ENCODE measurements around the gene PROZ. TPM values are rescaled to one million over a fixed set of nuclear protein-coding genes. Genes with fewer than 3 reads are reported as not detected.

Gene PROZ
- total and polyA plus RNA-seq, 10 donors, result 0.11 TPM; not detected in 9

- intact Hi-C loops (cut with DNase I; ENCODE audit: low total_unique reads), result no loop called here
- Histone ChIP-seq H3K27ac (no peak overlapping the region), H3K4me1 (peaks cover 0 to 61% (median 30%) of the 10 kb centered on the region in 6 donors), H3K9me3 (no peaks in the 10 kb centered on the region), H3K36me3 (peaks cover 5 to 100% (median 68%) of the 10 kb centered on the region in 6 donors), H3K4me3 (no peak overlapping the region), H3K27me3 (replicated peaks in 1 of 7) (no peaks in the 10 kb centered on the region)
- WGBS, 5 donors, result 82 to 95% (median 85%) methylated on average over 4 of the region's 4 CpGs
- TF ChIP-seq CTCF (IDR thresholded peaks at IDR 0.05 in 8 of 11, conservative IDR thresholded peaks at IDR 0.05 in 3 of 11), result no peak
- TF ChIP-seq POLR2AphosphoS5 (IDR thresholded peaks at IDR 0.05), result no peak
- TF ChIP-seq POLR2A (IDR thresholded peaks at IDR 0.05), result no peak
- no peak for DNase-seq
Measured at GRCh38 chr13:113182046-113182445, 23.6 kb downstream of the PROZ start.

GRCh38 chr13:113183450-113184129 is 25.1 kb downstream of the PROZ start:
- H3K27me3 ChIP-seq (replicated peaks in 1 of 7), result no peaks in the 10 kb centered on the region
- intact Hi-C loops (cut with DNase I; ENCODE audit: low total_unique reads), result no loop called here
- no peak for TF ChIP-seq POLR2A (IDR thresholded peaks at IDR 0.05)
- TF ChIP-seq POLR2AphosphoS5 (IDR thresholded peaks at IDR 0.05), result no peak
- no peak for TF ChIP-seq CTCF (IDR thresholded peaks at IDR 0.05 in 8 of 11, conservative IDR thresholded peaks at IDR 0.05 in 3 of 11)
- H3K27ac ChIP-seq, result no peak overlapping the region
- H3K4me3 ChIP-seq, result no peak overlapping the region
- no peaks in the 10 kb centered on the region for H3K9me3 ChIP-seq
- peaks cover 0 to 63% (median 31%) of the 10 kb centered on the region in 6 donors for H3K4me1 ChIP-seq
- 89 to 94% (median 92%) methylated on average over 14 of the region's 14 CpGs for WGBS, 5 donors
- no peak for DNase-seq
- H3K36me3 ChIP-seq, result peaks cover 2 to 100% (median 66%) of the 10 kb centered on the region in 6 donors

- intact Hi-C loops (cut with DNase I; ENCODE audit: low total_unique reads), result no loop called here
- Histone ChIP-seq H3K27ac (peak overlapping the region in 4 of 8 donors; percentile 15 to 70 (median 42)), H3K4me3 (peak overlapping the region in 2 of 8 donors; percentile 5 to 27), H3K9me3 (no peaks in the 10 kb centered on the region), H3K36me3 (peaks cover 0 to 100% (median 62%) of the 10 kb centered on the region in 6 donors), H3K27me3 (replicated peaks in 1 of 7) (no peaks in the 10 kb centered on the region), H3K4me1 (peaks cover 0 to 54% (median 22%) of the 10 kb centered on the region in 6 donors)
- DNase-seq, result no peak
- no peak for TF ChIP-seq CTCF (IDR thresholded peaks at IDR 0.05 in 8 of 11, conservative IDR thresholded peaks at IDR 0.05 in 3 of 11)
- TF ChIP-seq POLR2A (IDR thresholded peaks at IDR 0.05), result no peak
- peak in 1 of 3 donors; percentile 5 for TF ChIP-seq POLR2AphosphoS5 (IDR thresholded peaks at IDR 0.05)
- 71 to 78% (median 75%) methylated on average over 21 to 22 of the region's 22 CpGs for WGBS, 5 donors
Measured at GRCh38 chr13:113184568-113185440, 26.4 kb downstream of the PROZ start.
